ENCODE data around the gene FAAP100.
A peak's percentile ranks its signal among the peaks of the same experiment; 100 is the strongest.

Gene FAAP100

GRCh38 chr17:81515530-81516041 lies 36.6 kb downstream of the FAAP100 start:
- TF ChIP-seq, protein P1, sequence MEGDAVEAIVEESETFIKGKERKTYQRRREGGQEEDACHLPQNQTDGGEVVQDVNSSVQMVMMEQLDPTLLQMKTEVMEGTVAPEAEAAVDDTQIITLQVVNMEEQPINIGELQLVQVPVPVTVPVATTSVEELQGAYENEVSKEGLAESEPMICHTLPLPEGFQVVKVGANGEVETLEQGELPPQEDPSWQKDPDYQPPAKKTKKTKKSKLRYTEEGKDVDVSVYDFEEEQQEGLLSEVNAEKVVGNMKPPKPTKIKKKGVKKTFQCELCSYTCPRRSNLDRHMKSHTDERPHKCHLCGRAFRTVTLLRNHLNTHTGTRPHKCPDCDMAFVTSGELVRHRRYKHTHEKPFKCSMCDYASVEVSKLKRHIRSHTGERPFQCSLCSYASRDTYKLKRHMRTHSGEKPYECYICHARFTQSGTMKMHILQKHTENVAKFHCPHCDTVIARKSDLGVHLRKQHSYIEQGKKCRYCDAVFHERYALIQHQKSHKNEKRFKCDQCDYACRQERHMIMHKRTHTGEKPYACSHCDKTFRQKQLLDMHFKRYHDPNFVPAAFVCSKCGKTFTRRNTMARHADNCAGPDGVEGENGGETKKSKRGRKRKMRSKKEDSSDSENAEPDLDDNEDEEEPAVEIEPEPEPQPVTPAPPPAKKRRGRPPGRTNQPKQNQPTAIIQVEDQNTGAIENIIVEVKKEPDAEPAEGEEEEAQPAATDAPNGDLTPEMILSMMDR (IDR thresholded peaks at IDR 0.05; ENCODE audit: low read depth, low read length) = no peak
- DNase-seq (ENCODE audit: extremely low read depth, low read depth) = no peak

- TF ChIP-seq, protein P1 (IDR thresholded peaks at IDR 0.05; ENCODE audit: low read depth, low read length) = no peak
- DNase-seq (ENCODE audit: extremely low read depth, low read depth) = peak; percentile 72
Observed at GRCh38 chr17:81514739-81515529, 37.2 kb downstream of the FAAP100 start.

DNA sequence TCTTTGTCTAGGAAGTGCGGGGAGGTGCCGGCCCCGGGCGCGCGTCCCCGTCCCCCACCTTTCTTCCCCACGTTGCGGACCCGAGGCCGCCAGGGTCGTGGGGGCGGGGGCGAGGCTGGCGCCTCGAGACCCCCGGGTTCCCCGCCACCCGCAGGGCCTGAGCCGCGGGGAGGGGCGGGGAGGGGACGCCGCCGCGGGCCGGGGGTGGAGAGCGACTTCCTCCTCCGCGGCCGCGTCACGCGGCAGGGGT lies 37.7 kb downstream of the FAAP100 start:
- TF ChIP-seq, protein P1 (IDR thresholded peaks at IDR 0.05; ENCODE audit: low read depth, low read length) = no peak
- DNase-seq (ENCODE audit: extremely low read depth, low read depth) = no peak

DNA sequence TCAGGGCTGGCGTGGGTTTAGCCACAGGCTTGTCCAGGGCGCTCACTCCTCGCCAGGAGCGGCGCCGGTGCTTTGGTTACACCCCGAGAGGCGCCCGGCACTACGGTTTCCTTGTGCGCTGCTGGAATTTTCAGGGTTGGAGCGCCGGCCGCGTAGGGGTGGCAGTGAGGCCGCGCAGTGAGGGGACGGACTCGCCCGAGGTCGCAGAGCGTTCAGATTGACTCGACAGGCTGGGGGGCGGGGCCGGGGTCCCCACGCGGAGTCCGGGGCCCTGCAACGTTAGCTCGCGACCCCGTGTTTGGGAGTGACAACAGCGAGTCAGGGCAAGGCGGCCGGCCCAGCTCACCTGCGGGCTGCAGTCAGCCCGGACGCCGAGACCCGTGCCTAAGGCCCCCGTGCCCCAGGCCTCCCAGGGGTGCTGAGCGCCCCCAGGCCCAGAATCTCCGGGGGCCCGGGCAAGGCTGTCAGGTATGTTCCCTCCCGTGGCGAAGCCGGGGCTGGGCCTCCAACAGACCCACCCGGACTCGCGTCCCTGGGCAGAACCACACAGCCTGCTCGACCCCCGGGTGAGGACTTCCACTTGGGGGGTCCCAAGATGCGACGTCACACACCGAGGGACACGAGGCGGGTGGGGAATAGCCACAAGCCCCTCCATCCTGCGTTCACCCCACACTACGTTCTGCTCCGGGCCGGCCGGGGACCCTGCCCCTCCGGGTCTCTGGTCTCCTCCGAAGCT lies 38.2 kb downstream of the FAAP100 start:
- DNase-seq (ENCODE audit: extremely low read depth, low read depth) = no peak
- TF ChIP-seq, protein P1 (IDR thresholded peaks at IDR 0.05; ENCODE audit: low read depth, low read length) = no peak; the same call in 1 of the 2 replicates

DNA sequence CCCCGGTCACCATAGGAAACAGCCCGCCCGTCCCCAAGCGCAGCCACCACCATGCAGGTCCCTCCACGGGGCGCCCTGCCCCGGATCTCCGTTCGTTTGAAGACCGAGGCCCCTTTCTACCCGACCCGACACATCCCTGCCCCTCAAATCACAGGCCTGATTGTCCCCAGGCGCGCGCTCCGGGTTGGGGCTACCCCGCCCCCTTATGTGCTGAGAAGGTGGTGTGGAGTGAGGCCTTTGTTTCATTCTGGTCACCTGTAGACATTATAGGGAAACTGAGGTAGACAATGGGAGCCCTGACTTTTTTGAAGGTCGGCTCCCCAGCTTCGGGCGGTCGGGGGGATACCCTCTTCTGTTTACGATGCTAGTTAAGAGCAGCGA lies 38.8 kb downstream of the FAAP100 start:
- TF ChIP-seq, protein P1 (IDR thresholded peaks at IDR 0.05; ENCODE audit: low read depth, low read length) = no peak
- no peak for DNase-seq (ENCODE audit: extremely low read depth, low read depth)

GRCh38 chr17:81512562-81513371 lies 39.4 kb downstream of the FAAP100 start, which contains the start of gene ACTG1:
Gene ACTG1, minus strand, starts transcription at chr17:81512799. Its CDS starts 445 bp downstream, at chr17:81512354.
- DNase-seq (ENCODE audit: extremely low read depth, low read depth) = peak; percentile 87
- TF ChIP-seq, protein P1 (IDR thresholded peaks at IDR 0.05; ENCODE audit: low read depth, low read length) = no peak
